ENCODE measurements around the gene CYRIA.

Gene CYRIA

GRCh38 chr2:16629770-16630169 is 35.9 kb downstream of the CYRIA start:
- DNase-seq (ENCODE audit: low spot score): no peak

DNA sequence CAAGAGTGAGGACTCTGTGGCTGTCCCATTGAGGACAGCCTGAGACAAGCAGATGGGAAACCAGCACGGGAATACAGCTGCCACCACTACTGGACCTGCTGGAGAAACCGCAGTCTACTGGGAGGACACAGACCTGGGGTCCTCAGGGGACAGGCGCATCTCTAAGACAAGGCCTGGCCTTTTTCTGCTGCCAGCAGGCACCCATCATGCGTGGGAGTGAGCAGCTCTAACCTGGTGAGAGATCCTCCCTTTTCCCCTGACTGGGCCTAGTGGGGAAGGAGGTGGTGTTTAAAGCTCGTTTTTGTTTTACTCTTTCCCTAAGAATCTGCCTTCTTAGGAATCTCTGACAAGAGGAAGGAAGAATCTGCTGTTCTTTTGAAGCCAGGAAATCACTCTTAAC is 36.6 kb downstream of the CYRIA start:
- DNase-seq (ENCODE audit: low spot score): no peak

DNA sequence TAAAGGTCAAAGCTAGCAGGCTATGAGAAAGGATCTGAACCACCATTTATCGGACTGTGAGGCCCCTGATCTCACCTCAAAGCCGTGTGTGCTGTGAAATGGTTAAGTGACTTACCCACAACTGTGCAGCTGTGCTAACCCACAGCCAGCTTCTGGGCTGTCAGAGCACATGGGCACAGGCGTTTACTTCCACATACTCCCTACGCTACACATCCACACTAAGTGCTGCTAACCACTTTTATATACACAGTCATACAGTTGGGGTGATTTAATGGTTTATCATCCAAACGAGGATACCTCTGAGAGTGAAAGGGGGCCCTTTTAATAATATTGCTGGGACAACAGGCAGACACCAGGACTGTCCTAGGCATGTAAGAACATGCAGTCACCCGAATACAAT is 37.3 kb downstream of the CYRIA start:
- no peak for DNase-seq (ENCODE audit: low spot score)

DNA sequence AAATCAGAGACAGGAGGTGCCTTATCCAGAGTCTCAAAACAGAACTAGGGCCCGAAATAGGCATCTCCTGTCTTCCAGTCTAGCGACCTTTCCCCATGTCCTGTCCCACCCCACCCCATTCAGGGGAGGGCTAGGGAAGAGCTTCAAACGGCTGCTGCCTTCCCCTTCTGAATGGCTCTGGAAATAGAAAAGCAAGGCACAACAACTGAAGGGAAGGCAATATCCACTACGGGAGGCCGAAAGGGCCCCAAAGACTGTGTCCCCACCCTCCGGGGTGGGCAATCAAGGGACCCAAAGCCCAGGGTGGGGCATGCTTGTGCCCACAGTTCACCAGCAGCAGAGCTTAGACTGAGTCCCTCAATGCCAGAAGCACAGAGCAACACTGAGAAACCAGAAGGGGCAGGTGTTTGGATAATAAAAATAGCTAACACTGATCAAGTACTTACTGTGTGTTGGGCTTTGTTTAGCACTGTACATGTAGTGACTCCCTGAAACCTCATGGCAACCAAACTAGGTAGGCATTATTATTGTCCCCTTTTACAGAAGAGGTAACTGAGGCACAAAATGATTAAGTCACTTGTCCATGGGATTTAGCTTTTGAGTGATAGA is 38.5 kb downstream of the CYRIA start:
- no peak for DNase-seq (ENCODE audit: low spot score)

DNA sequence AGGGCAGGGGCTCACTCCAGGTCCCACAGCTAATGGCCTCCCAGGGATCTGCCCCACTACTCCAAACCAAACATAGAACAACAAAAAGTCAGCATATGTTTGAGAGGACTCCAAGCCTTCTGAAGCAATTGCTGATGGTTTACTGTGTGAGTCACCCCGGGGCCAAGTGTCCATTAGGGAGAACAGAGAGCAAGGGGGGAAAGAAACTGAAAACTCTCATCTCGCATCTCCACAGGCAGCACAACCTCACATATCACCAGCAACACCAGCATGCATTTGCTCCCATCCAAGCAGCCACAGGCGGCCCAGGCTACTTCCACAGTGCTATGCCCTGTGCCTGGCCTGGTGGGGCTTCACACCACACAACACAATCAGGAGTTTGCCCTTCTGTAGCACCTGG is 39.1 kb downstream of the CYRIA start:
- DNase-seq (ENCODE audit: low spot score): no peak

GRCh38 chr2:16625759-16626158 is 39.9 kb downstream of the CYRIA start:
- no peak for DNase-seq (ENCODE audit: low spot score)

GRCh38 chr2:16625201-16625729 is 40.4 kb downstream of the CYRIA start:
- no peak for DNase-seq (ENCODE audit: low spot score)

GRCh38 chr2:16624436-16624780 is 41.2 kb downstream of the CYRIA start:
- DNase-seq (ENCODE audit: low spot score): no peak

DNA sequence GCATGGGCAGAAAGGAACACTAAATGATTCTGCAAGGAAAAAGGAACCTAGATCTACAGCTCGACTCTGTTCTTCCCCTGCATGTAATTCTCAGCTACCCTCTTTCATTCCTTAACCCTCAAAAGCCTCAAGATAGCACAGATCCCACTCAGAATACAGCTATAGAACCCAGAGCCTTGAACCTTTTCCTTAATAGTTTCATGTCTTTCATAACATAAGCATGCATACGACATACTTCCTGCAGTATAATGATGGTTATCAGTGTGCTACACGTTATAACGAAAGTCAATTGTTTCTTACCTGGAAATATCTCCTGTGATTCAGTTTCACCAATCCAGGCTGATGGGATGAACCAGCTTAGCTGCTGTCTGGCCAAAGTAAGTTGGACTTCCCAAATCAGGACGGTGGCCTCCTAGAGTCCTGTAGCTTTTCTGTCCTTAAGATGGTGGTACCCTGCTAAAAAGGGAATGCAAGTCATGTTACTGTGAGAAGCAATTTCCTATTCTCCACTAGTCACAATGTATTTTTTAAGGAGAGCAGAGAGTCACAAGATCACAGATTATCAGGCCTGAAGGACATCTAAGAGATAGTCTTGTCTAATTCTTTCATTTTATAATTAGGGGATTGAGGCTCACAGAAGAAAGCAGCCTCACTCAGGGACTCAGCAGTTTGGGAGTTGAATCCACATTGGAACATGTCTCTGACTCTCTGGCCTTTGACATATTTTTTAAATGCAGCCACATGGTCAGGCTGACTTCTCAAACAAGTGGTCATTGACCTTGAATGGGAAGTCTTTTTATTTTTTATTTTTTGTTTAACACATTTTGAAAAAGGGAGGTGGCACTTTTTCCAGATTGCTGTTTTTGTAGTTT is 41.8 kb downstream of the CYRIA start:
- DNase-seq (ENCODE audit: low spot score): no peak

GRCh38 chr2:16623031-16623430 is 42.6 kb downstream of the CYRIA start:
- DNase-seq (ENCODE audit: low spot score): no peak

DNA sequence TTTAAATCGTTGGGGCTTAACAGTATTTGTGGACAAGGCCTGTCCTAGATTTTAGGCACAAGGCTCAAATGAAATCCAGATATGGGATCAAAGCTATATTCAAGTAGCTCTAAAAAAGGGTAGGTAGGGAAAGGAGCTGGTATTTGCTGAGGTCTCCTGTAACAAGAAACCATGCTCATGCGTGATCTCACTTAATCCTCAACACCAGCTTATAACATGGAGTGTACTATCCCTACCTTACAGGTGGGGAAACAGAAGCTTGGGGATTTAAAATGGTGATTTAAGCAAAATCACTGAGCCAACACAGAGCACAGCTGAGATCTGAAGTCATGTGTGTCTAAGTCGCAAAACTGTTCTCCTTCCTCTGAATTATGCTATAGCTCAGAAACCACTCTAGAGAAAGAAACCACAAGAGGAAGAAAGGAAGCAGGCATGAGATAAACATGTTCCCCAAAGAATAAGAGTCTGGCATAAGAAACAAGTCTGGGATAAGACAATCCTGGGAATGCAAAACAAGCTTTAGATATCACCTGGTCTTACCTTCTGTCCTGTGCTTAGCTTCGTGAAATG is 43.1 kb downstream of the CYRIA start:
- no peak for DNase-seq (ENCODE audit: low spot score)

GRCh38 chr2:16621316-16621715 is 44.3 kb downstream of the CYRIA start:
- DNase-seq (ENCODE audit: low spot score): no peak

- no peak for DNase-seq (ENCODE audit: low spot score)
These were observed 45.0 kb downstream of the CYRIA start for GRCh38 chr2:16620590-16620989.

GRCh38 chr2:16619576-16620245 is 45.9 kb downstream of the CYRIA start:
- DNase-seq (ENCODE audit: low spot score): no peak

GRCh38 chr2:16617282-16618266 is 48.1 kb downstream of the CYRIA start:
- DNase-seq (ENCODE audit: low spot score): peak; percentile 29

Data from SK-N-DZ (cell line).